CD4-positive, alpha-beta T cell treated with Interleukin-6 for 4 hours (primary cell): ENCODE measurements around the gene RUFY4.
"Not testable (repeated sequence)": the region's sequence is repeated elsewhere in the genome, so short reads cannot be mapped to it uniquely, and the experiment has no call there.

Experiments used
- DNase-seq: peaks from one replicate; pipeline ENCODE4 v3.0.0-alpha.2; 2020; ENCODE audit warnings: mixed read lengths

The RUFY4 gene

GRCh38 chr2:218031771-218032257 is 37.2 kb upstream of the RUFY4 start:
- no peak for DNase-seq

GRCh38 chr2:218032336-218033171 is 36.5 kb upstream of the RUFY4 start:
- no peak for DNase-seq

GRCh38 chr2:218033208-218033589 is 35.9 kb upstream of the RUFY4 start:
- no peak for DNase-seq

GRCh38 chr2:218033590-218034496 is 35.2 kb upstream of the RUFY4 start:
- peak; percentile 10 for DNase-seq

GRCh38 chr2:218034497-218035213 is 34.4 kb upstream of the RUFY4 start:
- peak; percentile 75 for DNase-seq

GRCh38 chr2:218035463-218036100 is 33.5 kb upstream of the RUFY4 start:
- no peak for DNase-seq

- DNase-seq, result no peak
Observed at GRCh38 chr2:218036371-218036770, 32.7 kb upstream of the RUFY4 start.

GRCh38 chr2:218039171-218039570 is 29.9 kb upstream of the RUFY4 start:
- DNase-seq, result no peak

- DNase-seq, result no peak
Observed at GRCh38 chr2:218040883-218041282, 28.2 kb upstream of the RUFY4 start.

- no peak for DNase-seq
Observed at GRCh38 chr2:218041302-218042168, 27.5 kb upstream of the RUFY4 start.

- DNase-seq, result no peak
Observed at GRCh38 chr2:218043100-218043499, 26.0 kb upstream of the RUFY4 start.

- no peak for DNase-seq
Observed at GRCh38 chr2:218043701-218044109, 25.3 kb upstream of the RUFY4 start.

- not testable (repeated sequence) for DNase-seq
Observed at GRCh38 chr2:218044599-218044998, 24.5 kb upstream of the RUFY4 start.

GRCh38 chr2:218046238-218046637 is 22.8 kb upstream of the RUFY4 start:
- DNase-seq, result no peak

- DNase-seq, result no peak
Observed at GRCh38 chr2:218047536-218048225, 21.4 kb upstream of the RUFY4 start.

- no peak for DNase-seq
Observed at GRCh38 chr2:218051903-218052302, 17.1 kb upstream of the RUFY4 start.

GRCh38 chr2:218059289-218059688 is 9.8 kb upstream of the RUFY4 start:
- no peak for DNase-seq

- DNase-seq, result no peak
Observed at GRCh38 chr2:218060118-218060517, 8.9 kb upstream of the RUFY4 start.

- no peak for DNase-seq
Observed at GRCh38 chr2:218060950-218061660, 7.9 kb upstream of the RUFY4 start.

- no peak for DNase-seq
Observed at GRCh38 chr2:218063486-218063885, 5.6 kb upstream of the RUFY4 start.
